GM21529 (cell line): ENCODE measurements around the gene TEF.

ENCODE experiments used
- ATAC-seq: cut with Tn5 transposase; IDR thresholded peaks from one replicate; pipeline ENCODE4 v1.9.1; 2021; ENCODE audit not compliant: unreplicated experiment

The TEF gene

GRCh38 chr22:41353862-41354575 is 27.7 kb upstream of the TEF start:
- no peak for ATAC-seq

GRCh38 chr22:41354979-41355378 is 26.8 kb upstream of the TEF start:
- no peak for ATAC-seq

- no peak for ATAC-seq
Observed at GRCh38 chr22:41355895-41356294, 25.8 kb upstream of the TEF start.

- ATAC-seq, result no peak
Observed at GRCh38 chr22:41356430-41357028, 25.2 kb upstream of the TEF start.

DNA sequence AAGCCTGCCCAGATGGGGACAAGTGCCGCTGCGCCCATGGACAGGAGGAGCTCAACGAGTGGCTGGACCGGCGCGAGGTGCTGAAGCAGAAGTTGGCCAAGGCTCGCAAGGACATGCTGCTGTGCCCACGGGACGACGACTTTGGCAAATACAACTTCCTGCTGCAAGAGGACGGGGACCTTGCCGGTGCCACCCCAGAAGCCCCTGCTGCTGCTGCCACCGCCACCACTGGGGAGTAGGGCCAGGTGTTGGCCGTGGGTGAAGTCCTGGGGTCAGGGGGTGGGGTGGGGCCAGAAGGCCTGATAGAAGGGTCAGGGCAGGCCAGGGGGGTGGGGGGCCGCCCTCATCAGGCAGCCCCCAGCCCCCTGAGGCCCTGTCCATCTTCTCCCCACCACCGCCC is 24.6 kb upstream of the TEF start:
- ATAC-seq, result no peak

GRCh38 chr22:41358927-41359326 is 22.8 kb upstream of the TEF start:
- ATAC-seq, result no peak

DNA sequence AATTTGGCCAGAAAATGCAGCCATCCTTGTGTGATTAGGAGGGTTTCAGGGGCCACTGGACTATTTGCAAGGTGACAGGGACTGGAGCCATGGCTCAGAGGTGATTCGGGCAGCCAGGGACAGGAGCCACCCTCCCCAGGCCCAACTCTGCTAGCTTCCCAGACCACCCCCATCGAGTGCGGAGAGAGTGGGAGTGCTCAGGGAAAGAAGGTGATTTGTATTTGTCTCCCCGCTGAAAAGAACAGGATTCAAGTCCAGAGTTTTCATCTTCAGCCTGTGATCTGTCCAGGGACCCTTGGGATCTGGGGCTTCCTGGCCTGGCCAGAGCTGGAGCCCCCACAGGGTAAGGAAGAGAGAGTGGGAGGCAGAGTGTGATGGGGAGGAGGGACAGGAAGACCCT is 22.4 kb upstream of the TEF start:
- ATAC-seq, result no peak

DNA sequence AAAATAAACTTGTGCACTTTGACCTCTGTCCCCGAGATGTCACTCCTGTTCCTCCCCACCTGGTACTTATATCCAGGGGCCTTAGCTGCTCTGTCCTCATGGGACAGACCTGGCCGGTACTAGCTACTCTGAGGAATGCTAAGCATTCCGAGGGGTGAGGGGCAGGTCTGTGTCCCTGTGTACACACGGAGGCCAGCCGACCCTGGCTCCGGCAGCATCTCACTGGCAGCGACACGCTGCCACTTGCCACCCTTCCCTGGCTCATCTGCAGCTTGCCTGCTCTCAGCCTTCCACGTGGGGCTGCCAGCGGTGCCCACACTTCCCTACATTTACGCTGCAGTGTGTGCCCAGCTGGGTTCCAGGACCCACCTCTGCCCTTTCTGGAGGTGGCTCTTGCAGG is 21.6 kb upstream of the TEF start:
- ATAC-seq, result no peak

DNA sequence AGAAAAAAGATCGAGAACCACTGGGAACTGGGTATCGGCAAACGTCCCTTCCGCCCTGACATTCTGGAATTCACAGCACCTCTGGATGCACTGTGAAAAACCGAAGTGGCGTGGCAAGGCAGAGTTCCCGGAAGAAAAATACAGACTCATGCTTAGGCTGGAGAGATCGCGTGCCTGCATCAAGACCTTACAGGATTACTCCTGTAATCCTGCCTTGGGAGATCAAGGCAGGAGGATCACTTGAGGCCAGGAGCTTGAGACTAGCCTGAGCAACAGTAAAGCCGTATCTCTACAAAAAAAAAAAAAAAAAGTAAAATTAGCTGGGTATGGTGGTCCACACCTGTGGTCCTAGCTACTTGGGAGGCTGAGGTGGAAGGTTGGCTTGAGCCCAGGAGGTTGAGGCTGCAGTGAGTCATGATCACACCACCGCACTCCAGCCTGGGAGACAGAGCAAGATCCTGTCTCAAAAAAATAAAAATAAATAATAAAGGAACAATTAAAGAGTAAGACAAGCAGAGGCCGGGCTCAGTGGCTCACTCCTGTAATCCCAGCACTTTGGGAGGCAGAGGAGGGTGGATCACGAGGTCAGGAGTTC is 19.9 kb upstream of the TEF start:
- no peak for ATAC-seq

DNA sequence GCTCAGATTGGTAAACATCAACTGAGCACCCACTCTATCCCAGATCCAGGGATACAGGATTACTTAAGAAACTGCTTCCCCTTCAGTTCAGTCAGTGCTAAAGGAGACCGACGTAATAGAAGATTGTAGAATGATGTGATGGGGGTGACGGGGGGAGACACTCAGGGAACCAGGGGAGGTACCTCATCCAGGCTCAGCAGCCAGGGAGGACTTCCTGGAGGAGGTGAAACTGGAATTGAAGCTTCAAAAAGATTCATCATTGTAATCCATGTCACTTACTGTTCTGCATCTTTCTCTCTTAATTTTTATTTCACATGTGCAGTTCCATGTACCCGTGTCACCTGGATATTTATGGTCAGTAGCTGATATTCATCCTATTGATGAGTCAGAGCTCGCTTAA is 19.1 kb upstream of the TEF start:
- ATAC-seq, result no peak

- ATAC-seq, result no peak
Observed at GRCh38 chr22:41364233-41364632, 17.5 kb upstream of the TEF start.

DNA sequence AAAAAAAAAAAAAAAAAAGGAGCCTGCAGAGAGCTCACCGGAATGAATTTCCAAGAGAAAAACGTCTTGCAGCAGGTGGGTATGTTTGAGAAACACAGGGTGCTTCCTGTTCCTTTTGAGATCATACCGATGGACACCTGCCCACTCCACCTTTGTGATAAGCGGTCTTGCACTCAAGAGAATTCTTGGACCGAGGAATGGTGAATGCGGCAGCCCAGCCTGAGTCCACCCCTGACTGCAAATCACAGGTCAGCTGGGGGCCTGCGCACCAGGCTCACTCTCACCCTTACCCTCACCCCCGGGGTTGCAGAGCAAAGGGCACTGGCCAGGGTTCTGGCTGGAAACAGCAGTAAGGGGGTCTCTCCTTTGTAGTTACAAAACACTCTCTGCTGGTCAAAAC is 16.8 kb upstream of the TEF start:
- no peak for ATAC-seq

DNA sequence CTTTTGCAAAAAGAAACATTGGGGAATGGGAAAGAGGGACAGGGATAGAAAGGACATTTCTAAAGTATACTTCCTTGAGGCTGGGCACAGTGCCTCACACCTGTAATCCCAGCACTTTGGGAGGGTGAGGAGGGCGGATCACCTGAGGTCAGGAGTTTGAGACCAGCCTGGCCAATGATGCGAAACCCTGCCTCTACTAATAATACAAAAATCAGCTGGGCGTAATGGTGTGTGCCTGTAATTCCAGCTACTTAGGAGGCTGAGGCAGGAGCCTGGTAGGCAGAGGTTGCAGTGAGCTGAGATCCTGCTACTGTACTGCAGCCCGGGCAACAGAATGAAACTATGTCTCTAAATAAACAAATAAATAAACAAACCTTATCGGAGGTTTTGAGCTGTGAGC is 16.3 kb upstream of the TEF start:
- ATAC-seq, result no peak

DNA sequence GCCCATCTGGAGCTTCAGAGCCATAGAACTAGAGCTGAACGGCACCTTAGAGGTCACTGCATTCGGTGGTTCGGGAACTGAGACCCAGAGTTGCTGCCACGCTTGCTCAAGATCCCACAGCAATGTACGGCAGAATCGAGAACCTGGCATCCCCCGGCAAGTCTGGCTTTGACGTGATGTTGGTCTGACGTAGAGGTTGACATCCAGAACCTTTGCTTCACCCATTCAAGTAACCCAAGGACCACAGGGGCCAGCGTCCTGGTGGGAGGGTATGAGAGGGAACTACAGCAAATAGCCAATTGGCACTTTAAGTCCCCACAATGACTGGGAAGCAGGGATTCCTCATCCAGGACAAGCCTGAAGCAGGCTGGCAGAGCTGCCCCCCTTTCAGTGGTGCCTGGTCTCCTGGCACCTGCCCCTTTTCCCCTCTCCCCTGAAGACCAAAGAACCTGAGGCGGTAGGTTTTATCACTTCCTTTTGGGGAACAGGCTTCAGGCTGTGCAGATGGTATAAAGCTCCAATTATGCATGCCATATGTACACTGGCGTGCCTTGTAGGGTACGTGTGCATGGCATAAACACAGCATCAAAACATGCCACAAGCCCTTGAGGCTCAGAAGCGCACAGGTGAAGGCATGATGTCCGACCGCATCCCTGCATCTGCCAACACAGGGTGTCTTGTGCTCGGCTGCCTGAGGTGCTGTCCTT is 15.3 kb upstream of the TEF start:
- no peak for ATAC-seq

GRCh38 chr22:41367039-41367679 is 14.6 kb upstream of the TEF start:
- ATAC-seq, result no peak

DNA sequence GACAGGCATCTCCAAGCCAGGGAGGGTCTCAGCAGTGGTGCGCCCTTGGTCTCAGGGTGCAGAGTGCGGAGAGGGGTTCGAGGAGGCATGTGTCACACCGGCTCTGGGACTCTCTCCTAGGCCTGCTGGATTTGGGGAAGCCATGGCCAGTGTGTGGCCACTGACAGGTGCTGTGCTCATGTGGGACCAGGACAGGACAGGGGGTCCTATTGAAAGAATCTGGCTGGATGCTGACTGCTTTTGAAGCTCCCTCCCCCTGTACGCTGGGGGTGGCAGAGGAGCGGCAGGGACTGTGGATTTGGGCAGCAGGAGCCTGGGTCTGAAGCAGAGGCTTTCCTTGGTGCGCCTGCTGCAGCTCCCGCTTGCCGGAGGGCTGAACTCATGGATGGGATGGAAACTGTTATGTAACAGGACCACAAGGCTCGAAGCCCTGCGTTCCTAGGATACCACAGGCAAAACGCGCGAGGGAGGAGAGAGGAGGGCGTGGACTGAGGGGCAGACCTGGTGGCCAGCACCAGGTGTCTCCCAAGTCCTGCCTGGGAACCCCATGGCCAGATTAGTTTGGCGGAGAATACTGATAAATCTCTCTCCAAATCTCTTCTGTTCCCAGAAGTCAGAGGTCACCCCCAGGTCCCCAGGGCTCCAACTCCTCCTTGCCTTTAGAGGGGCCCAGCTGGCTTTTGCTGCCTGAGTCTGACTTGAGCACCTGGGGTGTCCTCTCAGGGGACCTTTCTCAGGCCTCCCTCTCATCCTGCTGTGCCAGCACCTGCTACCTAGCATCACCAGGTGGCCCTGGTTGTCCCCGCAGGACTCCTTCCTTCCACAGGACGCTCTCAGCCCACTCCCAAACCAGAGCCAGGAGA is 13.8 kb upstream of the TEF start:
- no peak for ATAC-seq

DNA sequence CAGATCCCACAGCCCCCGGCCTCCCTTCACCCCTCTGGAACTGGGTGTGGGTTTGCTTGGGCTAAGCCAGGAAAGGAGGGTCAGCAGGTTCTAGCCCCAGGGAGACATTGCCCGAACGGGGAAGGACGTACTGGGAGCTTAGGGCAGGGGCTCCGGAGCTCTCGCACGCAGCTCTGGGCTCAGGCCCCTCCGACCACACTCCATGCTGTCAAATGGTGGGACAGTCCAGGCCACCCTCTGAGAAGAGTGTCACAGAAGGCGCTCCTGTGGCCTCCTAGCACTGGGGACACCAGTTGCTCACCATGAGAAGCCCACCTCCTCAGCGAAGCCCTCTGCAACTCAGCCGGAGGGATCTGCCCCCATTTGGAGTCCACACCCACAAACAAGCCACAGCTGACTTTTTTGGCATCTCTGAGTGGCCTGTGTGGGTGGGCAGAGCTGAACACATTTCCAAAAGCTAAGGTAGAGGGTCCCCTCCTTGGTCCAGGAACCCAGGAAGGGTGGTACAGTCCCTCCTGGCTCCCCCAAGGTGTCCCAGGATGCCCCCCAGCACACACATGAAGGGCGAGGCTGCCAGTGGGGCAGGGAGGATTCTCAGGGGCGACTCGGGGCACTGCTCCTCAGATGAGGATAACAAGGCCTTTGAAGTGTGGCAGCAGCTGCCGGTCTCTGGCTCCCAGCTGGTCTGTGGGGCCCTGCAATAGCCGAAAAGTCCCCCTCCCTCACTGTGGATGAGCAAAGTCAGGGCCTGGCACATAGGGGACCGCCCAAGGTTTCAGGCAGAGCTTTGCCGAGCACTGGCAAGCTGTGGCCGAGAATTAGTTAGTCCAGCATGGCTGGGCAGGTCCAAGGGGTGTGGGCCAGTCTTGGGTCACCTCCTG is 13.0 kb upstream of the TEF start:
- ATAC-seq, result no peak

GRCh38 chr22:41369424-41369745 is 12.4 kb upstream of the TEF start:
- no peak for ATAC-seq

DNA sequence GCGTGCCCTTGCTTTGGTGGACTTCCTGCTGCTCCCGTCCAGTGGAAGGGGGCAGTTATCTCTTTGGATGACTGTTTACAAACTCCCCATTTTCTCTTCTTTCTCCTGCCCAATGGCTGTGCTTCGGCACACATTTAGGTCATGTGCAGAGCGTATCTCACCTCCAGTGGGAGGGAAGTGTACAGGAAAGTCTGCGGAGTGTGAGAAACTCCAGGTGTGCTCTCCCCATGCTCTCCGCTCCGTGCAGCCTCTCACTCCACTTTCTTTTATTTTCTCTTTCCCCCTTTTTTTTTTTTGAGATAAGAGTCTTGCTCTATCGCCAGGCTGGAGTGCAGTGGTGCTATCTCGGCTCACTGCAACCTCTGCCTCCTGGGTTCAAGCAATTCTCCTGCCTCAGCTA is 11.9 kb upstream of the TEF start:
- no peak for ATAC-seq

DNA sequence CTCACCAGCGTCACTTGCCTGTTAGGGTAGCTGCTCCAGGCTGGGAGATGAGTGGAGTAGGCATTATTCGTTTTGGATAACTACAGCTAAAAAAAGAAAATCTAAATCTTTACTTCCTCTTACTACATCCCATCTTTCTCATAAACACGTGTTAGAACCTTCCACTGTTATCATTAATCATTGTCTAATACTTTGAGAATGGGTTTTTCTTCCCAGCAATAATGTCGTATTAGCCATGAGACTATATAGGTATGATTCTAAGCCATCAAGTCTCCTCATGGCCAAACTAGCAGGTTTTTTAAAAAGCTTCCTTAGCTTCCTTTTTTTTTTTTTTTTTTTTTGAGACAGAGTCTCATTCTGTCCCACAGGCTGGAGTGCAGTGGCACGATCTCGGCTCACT is 3.9 kb upstream of the TEF start:
- ATAC-seq, result no peak
